ENCODE results near the gene KRT76.

KRT76 gene

GRCh38 chr12:52806821-52807543 lies 29.8 kb upstream of the KRT76 start:
- no peak for TF ChIP-seq CTCF (IDR thresholded peaks at IDR 0.05)
- Histone ChIP-seq H3K4me1 (ENCODE audit: control insufficient read depth in 1 of 2, insufficient read depth in 1 of 2, low read depth in 1 of 2, low read length in 1 of 2) (no peaks in the 10 kb centered on the region), H3K4me3 (ENCODE audit: low read depth in 1 of 2, low read length in 1 of 2) (no peak overlapping the region), H3K9me3 (no peaks in the 10 kb centered on the region), H3K27me3 (no peaks in the 10 kb centered on the region), H3K36me3 (no peaks in the 10 kb centered on the region), H3K27ac (no peak overlapping the region)

GRCh38 chr12:52806169-52806811 lies 29.1 kb upstream of the KRT76 start:
- H3K27ac ChIP-seq, result no peak overlapping the region
- no peaks in the 10 kb centered on the region for H3K27me3 ChIP-seq

GRCh38 chr12:52805739-52806138 lies 28.6 kb upstream of the KRT76 start:
- H3K36me3 ChIP-seq, result no peaks in the 10 kb centered on the region
- no peak for TF ChIP-seq CTCF (IDR thresholded peaks at IDR 0.05)
- no peaks in the 10 kb centered on the region for H3K4me1 ChIP-seq (ENCODE audit: control insufficient read depth in 1 of 2, insufficient read depth in 1 of 2, low read depth in 1 of 2, low read length in 1 of 2)
- no peaks in the 10 kb centered on the region for H3K9me3 ChIP-seq
- no peak overlapping the region for H3K4me3 ChIP-seq (ENCODE audit: low read depth in 1 of 2, low read length in 1 of 2)
- H3K27me3 ChIP-seq, result no peaks in the 10 kb centered on the region
- H3K27ac ChIP-seq, result no peak overlapping the region

More at GRCh38 chr12:52806169-52806811, 29.1 kb upstream of the KRT76 start:
- Histone ChIP-seq H3K9me3 (no peaks in the 10 kb centered on the region), H3K4me1 (ENCODE audit: control insufficient read depth in 1 of 2, insufficient read depth in 1 of 2, low read depth in 1 of 2, low read length in 1 of 2) (no peaks in the 10 kb centered on the region), H3K36me3 (no peaks in the 10 kb centered on the region), H3K4me3 (ENCODE audit: low read depth in 1 of 2, low read length in 1 of 2) (no peak overlapping the region)
- no peak for TF ChIP-seq CTCF (IDR thresholded peaks at IDR 0.05)

GRCh38 chr12:52805000-52805399 lies 27.9 kb upstream of the KRT76 start:
- no peaks in the 10 kb centered on the region for H3K9me3 ChIP-seq
- H3K36me3 ChIP-seq, result no peaks in the 10 kb centered on the region
- no peak for TF ChIP-seq CTCF (IDR thresholded peaks at IDR 0.05)
- no peak overlapping the region for H3K4me3 ChIP-seq (ENCODE audit: low read depth in 1 of 2, low read length in 1 of 2)
- no peaks in the 10 kb centered on the region for H3K27me3 ChIP-seq
- no peaks in the 10 kb centered on the region for H3K4me1 ChIP-seq (ENCODE audit: control insufficient read depth in 1 of 2, insufficient read depth in 1 of 2, low read depth in 1 of 2, low read length in 1 of 2)
- H3K27ac ChIP-seq, result no peak overlapping the region

GRCh38 chr12:52802442-52802841 lies 25.3 kb upstream of the KRT76 start:
- H3K4me1 ChIP-seq (ENCODE audit: control insufficient read depth in 1 of 2, insufficient read depth in 1 of 2, low read depth in 1 of 2, low read length in 1 of 2), result no peaks in the 10 kb centered on the region
- TF ChIP-seq CTCF (IDR thresholded peaks at IDR 0.05), result no peak
- no peak overlapping the region for H3K4me3 ChIP-seq (ENCODE audit: low read depth in 1 of 2, low read length in 1 of 2)
- H3K9me3 ChIP-seq, result no peaks in the 10 kb centered on the region
- H3K27me3 ChIP-seq, result no peaks in the 10 kb centered on the region
- H3K27ac ChIP-seq, result no peak overlapping the region
- no peaks in the 10 kb centered on the region for H3K36me3 ChIP-seq
